Activated CD4-positive, alpha-beta T cell treated with anti-CD3 and anti-CD28 coated beads, Interleukin-2, Interleukin-4, amounts not matched to agents 100 ng/mL and 50 ng/mL, durations not matched to agents 16 hours and 8 hours (primary cell): ENCODE data around the gene JPT2.

Experiments
- DNase-seq: peaks from one replicate; pipeline ENCODE4 v3.0.0-alpha.2; 2020; ENCODE audit warnings: low spot score

The JPT2 gene

GRCh38 chr16:1677942-1678499 lies at the start of gene JPT2:
Gene JPT2, plus strand, starts transcription at chr16:1678279. Its CDS starts 34 bp downstream, at chr16:1678313.
- peak; percentile 97 for DNase-seq

GRCh38 chr16:1630450-1631213 lies 47.4 kb upstream of the JPT2 start:
- DNase-seq, result no peak

GRCh38 chr16:1631230-1631629 lies 46.8 kb upstream of the JPT2 start:
- DNase-seq, result no peak

- DNase-seq, result no peak
Observed at GRCh38 chr16:1631931-1632637, 46.0 kb upstream of the JPT2 start.

- DNase-seq, result no peak
Observed at GRCh38 chr16:1632638-1632970, 45.5 kb upstream of the JPT2 start.

GRCh38 chr16:1633310-1633709 lies 44.8 kb upstream of the JPT2 start:
- no peak for DNase-seq

GRCh38 chr16:1634541-1634940 lies 43.5 kb upstream of the JPT2 start:
- DNase-seq, result no peak

GRCh38 chr16:1635070-1635469 lies 43.0 kb upstream of the JPT2 start:
- no peak for DNase-seq

- DNase-seq, result no peak
Observed at GRCh38 chr16:1637526-1637925, 40.6 kb upstream of the JPT2 start.

- no peak for DNase-seq
Observed at GRCh38 chr16:1638757-1639156, 39.3 kb upstream of the JPT2 start.

- no peak for DNase-seq
Observed at GRCh38 chr16:1639282-1639681, 38.8 kb upstream of the JPT2 start.

GRCh38 chr16:1639860-1640259 lies 38.2 kb upstream of the JPT2 start:
- DNase-seq, result no peak

- no peak for DNase-seq
Observed at GRCh38 chr16:1640261-1640941, 37.7 kb upstream of the JPT2 start.

- no peak for DNase-seq
Observed at GRCh38 chr16:1641261-1641660, 36.8 kb upstream of the JPT2 start.

GRCh38 chr16:1642148-1642547 lies 35.9 kb upstream of the JPT2 start:
- no peak for DNase-seq

- DNase-seq, result no peak
Observed at GRCh38 chr16:1642753-1643152, 35.3 kb upstream of the JPT2 start.

- DNase-seq, result no peak
Observed at GRCh38 chr16:1643521-1643920, 34.6 kb upstream of the JPT2 start.

- DNase-seq, result peak; percentile 57
Observed at GRCh38 chr16:1645914-1646525, 32.1 kb upstream of the JPT2 start.

- no peak for DNase-seq
Observed at GRCh38 chr16:1647856-1648255, 30.2 kb upstream of the JPT2 start.

- no peak for DNase-seq
Observed at GRCh38 chr16:1650131-1650530, 27.9 kb upstream of the JPT2 start.

GRCh38 chr16:1651094-1651973 lies 26.7 kb upstream of the JPT2 start:
- DNase-seq, result no peak

- DNase-seq, result no peak
Observed at GRCh38 chr16:1651974-1652312, 26.1 kb upstream of the JPT2 start.
